HG03097 (cell line): ENCODE data around the gene MRPS23.

Experiments
- ATAC-seq: cut with Tn5 transposase; IDR thresholded peaks from one replicate; pipeline ENCODE4 v1.9.1; 2021; ENCODE audit not compliant: unreplicated experiment, low FRiP score

MRPS23 gene

DNA sequence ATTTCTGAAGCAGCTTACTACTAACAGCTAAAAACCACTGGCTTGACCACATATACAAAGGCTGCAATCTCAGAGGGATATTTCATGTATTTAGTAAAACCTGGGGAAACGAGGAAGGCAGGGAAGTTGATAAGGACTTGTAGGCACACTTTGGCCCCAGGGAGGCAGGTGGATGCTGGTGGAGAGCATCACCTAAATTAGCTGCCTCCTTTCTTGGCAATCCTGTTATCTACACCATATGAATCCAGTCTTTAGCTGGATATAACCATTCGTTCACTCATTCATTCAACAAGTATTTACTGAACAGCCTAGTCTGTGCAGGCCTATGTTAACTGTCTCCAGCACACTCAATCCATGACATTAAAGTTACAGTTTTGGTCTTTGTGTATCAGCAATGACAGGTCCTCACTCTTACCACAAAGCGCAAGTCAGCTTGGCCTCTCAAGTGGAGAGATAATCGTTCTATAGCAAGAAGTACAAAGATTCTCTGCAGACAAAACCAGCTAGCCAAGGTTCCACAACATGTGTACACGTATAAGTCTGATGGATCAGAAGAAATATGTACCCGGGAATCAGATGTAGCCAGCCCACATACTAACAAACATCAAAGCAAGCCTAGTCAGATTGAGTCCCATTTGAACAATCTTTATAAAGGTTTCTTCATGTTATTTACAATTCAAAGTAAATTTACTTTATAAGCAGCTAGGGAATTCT lies 10.8 kb downstream of the MRPS23 start:
- ATAC-seq: no peak

DNA sequence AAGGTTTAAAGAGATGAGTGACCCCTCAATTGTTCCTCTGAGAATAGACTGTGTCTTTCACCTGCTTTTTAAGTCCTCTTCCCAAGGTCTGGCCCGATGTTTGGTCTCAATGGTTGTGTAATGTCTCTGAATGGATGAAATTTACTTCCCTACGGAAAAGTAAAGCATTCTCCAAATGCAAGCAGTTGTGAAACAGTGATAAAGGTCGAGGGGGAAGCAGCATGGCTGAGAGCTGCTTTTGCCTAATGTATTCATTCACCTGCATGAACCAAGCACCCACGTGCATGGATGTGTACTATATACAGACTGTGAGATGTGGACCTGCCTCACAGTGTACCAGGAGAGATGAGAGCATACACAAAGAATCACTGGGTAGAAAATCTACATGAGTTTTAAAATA lies 11.4 kb downstream of the MRPS23 start:
- ATAC-seq: no peak

DNA sequence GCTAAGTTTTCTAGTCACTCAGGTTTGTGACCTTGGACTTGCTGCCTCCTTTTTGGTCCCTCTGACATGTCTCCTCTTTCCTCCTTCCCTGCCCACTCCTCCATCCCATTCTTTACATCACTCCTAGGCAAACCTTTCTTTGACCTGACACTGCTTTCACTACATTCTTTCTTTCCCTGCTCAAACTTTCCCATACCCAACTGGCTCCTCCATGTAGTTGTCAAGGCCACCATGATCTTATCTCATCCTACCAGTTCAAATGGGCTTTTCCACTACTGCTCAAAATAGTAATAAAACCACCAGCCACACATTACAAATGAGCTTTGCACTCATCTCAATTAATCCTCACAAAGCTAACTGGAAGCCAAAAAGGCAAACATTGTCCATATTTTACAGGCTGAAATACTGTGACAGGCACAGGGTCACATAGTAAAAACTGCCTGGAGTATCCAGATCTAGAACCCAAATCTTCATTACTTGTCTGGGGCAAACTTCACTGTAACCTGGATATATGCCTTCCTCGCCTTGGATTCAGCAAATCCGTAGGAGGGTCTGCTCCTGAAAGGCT lies 14.4 kb downstream of the MRPS23 start:
- ATAC-seq: no peak

DNA sequence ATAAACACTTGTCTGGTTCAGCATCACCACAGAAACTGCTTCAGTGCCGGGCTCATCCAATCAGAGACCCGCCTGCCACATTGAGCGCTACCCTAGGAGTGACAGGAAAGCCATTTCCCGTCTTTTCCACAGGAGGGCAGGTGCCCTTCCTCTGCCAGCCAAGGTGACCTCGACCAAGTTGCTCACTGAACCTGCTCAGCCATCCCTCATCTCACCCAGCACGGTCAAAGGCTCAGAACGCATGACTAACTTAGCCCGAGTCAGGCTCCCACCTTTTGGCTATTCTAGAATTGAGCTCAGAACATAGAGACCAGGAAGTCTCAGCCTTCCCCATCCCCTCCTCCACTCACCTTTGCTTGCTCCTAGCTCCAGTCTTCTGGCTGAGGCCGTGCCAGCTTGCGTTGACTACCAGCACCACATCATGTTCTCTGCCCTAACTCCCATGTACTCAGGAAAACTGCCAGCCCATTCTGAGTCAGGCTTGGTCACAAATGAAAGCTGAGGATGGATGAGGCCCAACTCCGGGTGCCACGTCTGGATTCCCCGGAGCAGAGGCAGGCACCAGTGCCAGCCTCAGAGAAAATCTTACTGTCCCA lies 15.6 kb downstream of the MRPS23 start:
- ATAC-seq: no peak

DNA sequence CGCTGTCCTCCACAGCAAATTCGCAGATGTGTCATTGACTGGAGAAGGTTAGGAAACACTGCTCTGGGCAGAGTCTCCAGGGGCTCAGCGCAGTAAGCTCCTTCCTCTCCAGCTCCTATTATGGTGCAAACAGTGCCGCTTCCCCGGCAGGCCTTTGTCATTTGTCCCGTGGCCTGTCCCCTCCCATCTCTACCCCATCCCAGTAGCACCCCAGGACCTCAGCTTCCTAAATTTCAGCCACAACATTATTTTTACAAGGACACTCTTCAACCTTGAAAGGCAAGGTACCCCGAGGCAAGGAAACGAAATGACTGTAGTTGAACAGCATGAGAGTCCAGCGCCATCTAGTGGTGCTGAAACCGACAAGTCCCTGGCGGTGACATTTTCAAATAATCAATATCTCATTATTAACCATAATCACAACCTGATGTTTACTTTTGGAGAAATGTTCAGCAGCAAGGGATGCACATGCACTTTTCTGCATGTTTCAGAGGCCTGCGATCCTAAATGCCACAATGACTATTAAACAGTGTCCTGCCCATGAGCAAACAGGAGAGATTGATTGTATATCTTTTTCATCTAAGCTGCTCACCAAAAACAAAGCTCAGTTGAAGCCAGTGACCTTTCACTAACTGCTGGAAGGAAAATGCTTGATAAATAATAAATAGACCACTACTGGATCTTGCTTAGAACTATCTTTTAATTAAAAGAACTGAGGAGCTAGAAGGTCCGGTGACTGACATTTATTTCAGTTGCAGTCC lies 16.5 kb downstream of the MRPS23 start:
- ATAC-seq: no peak

DNA sequence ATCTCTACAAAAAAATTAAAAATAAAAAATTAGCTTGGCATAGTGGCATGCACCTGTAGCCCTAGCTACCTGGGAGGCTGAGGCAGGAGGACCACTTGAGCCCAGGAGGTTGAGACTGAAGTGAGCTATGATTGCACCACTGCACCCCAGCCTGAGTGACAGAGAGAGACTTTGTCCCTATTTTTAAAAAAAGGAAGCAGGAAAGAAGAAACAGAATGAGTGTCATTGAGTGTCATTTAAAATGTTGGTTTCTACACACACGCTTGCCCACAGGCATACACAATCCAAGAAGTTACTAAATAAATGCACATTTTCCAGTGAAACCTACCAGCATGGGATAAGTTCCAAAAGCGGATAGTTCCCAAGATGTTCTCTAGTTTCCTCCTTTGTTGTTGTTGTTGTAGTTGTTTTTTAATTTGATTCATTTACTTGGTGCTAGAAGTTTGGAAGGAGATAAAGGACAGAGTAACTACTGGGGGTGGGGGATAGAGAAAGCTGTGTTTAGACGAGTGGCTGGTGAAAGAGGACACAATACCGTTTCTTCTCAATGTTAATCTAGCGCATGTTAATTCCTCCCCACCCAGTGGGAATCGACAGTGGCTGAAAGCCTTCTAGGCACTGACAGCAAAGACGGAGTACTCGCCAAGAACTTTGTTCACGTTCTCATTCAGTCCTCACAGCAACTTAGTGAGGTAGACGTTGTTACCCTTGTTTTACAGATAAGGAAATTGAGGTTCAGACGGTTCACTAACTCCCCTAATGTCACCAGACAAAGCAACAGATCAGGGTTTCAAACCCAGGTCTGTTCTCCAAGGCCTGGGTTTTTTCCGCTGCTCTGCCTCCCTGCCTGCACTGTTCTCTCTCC lies 17.3 kb downstream of the MRPS23 start:
- ATAC-seq: no peak

DNA sequence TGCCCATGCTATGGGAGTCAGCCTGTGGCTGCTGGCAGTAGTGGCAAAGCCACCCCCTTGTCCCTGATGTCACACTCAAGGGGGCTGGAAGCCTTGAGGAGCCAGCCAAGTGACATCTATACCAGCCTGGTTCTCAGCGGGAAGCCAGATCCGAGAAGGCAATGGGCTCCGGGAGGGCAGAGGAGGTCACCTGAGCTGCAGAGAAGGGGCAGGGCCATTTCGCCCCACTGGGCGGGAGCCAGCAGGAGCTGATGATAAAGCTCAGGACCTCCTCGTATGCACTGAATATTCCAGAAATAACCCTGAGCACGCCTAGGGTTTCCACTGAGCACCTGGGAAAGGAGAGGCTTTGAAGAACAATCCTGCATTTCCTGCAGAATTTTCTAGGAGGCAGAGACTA lies 19.0 kb downstream of the MRPS23 start:
- ATAC-seq: no peak

DNA sequence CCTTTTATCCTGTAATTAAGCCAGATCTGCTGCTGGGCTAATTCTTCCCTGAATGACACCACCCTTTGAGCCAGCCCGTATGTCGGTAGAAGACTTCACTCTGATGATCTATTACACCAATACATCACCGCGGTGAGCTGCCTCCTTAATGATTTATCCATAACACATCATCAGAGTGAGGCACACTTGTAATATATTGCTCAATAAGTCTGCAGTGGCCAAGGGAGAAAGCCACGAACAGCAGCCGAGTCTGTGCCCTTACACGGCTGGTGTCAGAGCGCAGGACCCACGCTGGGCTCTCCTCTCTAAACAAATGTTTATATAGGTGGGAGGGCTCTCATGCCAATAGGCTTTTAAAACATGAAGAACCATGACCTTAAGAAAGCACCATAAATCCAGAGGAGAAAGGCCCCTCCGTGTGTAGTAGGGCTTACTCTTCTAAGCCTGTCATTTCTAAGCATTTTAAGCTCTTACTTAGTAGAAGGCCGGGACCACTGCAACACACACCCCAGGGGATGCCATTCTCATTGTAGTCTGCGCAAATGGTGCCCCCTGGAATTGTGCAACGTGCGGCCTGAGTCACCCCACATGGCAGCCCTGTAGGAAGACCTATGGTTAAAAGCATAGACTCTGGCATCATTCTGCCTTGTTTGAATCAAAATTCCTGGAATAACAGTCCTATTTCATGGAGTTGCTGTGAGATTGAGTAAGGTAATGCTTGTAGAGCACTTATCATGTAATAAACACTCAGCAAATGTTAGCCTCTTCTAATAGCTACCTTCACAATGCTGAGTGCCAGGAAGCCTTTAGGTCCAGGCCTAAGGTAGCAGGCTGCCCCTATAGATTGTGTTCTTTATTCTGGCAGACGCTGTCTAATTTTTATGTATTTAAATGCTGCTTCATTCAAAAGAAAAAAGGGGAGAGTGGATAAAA lies 26.1 kb downstream of the MRPS23 start:
- no peak for ATAC-seq

DNA sequence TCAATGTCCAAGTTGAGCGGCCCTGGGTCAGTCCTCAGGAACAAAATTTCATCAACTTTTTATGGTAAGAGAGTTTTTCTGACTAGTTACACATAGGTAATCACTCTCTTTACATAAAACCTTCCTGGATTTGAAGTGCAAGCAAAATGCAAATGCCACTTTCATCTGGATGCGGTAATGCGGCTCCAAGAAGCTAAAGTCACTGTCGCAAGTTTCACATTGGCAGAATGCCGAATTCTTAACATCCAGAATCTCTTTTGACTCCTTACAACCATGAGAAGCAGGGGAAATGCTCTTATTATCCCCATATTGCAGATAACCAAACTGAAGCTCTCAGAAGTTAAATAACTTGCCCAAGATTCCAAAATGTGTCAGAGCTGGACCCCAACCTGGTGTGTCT lies 30.0 kb downstream of the MRPS23 start:
- ATAC-seq: no peak

DNA sequence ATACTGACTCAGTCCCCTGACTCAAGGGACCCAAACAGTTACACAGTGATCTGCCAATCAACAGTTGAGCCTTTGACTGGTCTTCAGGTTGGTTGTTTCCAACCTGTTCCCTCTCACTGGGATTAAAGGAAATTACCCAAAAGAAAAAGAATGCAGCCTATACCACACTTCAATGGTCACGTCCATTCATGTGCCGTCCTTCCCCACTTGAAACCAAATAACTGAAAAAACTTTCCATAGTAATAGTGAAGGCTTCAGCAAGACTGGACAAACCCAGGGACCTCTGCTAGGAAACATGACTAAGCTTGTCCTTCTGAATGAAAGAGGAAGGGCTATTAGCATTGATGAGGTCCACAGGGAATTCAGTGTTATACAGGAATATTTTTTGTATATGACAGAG lies 30.6 kb downstream of the MRPS23 start:
- no peak for ATAC-seq

DNA sequence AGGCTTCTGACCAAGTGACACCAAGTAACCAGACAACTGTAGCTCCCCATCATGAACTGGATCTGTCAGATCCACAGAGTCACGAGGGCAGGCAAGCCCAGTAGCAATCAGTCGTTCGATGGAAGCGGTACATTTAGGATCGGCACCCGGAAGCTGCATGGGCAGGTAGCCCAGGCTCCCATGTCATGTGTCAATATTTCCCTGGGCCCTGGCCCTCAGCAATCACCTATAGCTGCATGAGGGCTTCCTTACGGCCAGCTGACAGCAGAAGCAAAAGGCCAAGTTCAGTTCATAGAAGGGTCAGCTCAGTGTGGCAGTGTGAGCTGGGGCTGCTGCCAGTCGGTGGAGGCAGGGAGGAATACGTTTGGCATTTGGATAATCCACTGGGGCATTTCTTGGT lies 31.8 kb downstream of the MRPS23 start:
- no peak for ATAC-seq

DNA sequence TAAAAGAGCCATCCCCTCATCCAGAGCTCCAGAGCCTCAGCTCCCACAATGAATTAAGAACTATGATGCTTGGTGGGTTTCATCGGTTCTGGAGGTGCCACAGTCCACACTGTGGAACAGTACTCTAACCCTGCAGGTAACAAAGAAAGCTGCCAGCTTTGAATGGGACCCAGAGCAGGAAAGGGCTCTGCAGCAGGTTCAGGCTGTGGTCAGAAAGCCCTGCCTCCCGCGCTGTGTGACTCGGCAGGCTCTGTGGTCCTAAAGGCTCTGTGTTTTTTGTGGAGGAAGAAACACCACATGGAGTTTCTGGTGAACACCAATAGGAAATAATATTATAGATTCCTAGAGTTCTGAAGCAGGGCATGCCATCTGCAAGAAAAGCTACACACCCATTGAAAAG lies 32.5 kb downstream of the MRPS23 start:
- no peak for ATAC-seq

DNA sequence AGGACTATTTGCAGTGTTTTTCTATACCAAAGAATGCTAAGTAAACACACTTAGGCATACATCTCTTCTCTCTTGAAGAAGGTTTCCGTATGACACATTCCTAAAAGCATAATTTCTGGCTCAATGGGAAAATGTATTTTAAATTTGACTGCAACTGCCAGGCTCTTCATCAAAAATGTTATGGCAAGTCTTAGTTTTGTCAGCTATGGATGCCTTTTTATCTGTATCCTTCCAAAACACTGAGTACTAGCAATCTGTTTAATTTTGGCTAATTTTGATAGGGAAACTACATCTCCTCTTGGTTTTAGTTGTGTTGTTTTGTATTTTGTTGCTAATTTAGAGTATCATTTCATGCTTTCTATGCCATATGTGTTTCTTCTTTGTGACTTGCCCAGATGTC lies 35.4 kb downstream of the MRPS23 start:
- ATAC-seq: no peak

DNA sequence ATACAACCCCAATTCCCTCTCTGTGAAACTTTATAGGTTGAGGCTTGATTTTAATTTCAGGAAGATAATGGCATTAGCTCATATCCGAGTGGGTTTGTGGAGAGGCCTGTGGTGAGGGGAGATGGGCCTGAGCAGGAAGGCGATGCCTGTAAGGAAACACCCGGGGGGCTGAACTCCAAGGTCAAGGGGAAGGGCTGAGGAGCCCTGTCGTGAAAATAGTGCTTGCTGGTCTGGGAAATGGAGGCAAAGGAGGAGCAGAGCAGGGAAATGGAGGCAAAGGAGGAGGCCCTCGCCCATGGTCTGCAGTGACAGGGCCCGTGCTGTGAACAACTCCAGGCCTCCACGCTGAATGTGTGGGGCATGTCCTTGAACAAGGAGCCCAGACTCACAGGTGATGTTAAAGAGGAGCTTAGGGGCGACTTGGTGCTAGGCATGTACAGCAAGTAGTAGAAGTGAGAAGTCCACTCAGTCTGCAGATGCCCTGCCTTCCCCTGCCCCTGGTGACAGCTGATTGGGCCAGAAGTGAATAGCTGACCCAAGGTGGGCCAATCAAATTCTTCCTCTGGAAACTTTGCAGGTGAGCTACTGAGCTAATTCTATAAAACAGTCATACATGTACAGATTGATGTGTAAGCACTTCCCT lies 38.1 kb downstream of the MRPS23 start:
- ATAC-seq: no peak

DNA sequence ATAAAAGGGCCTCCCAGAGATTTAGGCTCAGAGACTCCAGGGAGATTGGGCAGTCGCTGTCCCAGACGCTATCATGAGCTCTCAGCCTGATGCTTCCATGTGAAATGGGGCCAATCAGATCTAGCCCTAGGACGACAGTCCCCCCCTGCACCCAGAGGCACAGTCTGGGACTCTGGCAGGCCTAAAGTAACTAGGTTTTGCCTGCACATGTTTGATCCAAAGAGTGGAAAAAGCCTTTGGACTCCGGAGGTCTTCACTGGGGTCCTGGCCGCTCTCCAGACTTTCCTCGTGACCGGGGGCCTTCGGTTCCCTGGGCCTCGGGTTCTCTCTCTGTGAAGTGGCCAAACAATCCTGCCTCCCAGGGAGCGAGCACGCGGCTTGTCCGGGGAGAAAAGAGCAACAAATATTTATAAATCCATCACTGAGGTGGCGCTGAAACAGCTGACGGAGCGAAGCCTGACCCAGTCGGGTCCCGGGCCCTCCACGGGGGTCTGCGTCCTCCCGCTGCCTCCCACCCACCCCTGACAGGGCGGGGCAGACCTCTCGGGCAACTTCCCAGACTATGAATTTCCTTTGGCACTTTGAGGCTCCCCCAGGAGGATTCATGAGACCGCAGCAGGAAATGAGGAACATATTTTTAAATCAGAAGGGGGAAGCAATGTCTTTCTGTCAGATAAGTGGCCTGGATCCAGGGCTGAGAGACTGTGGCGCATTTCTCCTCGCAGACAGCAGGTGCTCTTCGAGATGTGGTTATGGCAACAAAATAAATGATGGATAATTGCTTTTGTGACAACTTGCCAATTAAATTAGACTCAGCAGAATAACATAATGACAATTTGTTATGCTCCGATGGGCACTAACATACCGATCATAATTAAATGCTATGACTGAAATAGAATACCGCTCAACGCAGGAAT lies 38.9 kb downstream of the MRPS23 start:
- no peak for ATAC-seq

DNA sequence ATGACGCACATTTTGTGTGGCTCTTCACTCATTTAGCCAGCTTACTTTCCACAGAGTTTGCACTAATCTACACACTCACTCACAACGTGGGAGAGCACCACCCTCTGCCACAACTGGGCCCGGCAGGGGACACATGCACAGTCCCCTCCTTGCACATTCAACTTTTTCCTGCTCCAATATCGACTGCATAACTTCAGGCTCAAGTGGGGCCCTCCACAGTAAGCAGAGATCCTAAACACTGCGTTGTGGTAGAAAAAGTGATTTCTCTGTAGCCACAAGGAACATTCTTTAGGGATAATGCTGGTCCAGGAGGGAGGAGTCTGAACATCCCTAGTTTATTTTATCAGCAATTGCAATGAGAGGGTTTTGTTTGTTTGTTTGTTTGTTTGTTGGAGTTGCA lies 40.0 kb downstream of the MRPS23 start:
- no peak for ATAC-seq

DNA sequence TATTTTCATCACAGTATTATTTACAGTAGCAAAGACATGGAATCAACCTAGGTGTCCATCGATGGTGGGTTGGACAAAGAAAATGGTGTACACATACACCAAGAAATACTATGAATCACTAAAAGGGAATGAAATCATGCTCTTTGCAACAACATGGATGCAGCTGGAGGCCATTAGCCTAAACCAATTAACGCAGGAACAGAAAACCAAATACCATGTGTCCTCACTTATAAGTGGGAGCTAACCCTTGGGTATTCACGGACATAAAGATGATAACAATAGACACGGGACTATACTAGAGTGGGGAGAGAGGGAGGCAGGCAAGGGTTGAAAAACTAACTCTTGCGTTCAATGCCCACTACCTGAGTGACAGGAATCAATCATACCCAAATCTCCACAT lies 41.0 kb downstream of the MRPS23 start:
- no peak for ATAC-seq

DNA sequence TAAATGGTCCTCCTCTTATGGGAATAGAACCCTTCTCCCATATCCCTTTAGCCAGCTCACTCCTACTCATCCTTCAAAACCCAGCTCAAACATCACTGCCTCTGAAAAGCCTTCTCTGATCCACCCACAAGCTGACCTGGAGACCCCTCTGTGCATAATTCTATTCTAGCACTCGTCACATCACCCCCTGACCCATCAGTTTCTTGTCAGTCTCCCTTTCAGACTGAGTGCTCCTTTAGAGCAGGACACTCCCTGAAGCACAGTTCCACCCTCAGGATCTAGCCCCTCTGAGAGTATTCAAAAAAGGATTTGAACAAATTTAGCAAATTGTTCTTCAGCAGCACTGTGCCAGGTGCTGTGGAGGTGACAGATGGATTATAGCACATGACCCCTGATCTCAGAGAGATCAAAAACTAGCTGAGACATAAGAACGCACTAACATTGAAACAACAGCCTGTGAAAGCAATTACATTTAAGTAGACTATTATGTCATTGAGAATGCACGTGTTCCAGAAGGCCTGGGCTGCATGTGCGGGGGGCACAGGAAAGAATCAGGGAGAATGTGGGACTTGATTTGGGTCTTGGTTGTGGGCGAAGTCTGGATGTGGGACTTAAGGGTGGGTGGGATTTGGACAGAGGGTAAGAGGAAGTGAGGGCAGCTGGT lies 43.5 kb downstream of the MRPS23 start:
- no peak for ATAC-seq
